Measurements from ENCODE around the gene MTIF3.

Gene MTIF3

DNA sequence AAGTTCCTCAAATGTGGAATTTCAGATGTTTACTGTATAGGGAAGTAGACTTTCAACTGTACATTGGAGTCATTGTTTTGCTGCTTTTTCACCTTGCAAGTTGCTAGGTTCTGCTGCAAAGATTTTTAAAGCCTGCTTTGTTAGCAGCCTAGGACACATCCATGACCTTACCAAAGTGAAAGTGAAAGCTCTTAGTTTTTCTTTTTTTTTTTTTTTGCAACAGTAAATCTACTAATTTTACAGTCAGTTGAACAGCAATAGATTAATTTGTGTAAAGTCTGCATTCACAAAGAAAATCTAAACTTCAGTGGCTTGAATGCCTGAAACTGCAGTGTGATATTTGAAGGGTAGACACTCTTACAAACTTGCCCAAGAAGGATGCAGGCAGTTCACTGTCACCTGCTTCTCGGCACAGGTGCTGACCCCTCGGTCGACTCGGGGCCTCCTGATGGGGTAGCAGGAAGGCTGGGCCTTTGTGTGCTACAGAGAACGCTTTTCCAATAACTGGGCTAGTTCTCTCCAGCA, 5.0 kb upstream of the MTIF3 start:
- no peak for DNase-seq

DNA sequence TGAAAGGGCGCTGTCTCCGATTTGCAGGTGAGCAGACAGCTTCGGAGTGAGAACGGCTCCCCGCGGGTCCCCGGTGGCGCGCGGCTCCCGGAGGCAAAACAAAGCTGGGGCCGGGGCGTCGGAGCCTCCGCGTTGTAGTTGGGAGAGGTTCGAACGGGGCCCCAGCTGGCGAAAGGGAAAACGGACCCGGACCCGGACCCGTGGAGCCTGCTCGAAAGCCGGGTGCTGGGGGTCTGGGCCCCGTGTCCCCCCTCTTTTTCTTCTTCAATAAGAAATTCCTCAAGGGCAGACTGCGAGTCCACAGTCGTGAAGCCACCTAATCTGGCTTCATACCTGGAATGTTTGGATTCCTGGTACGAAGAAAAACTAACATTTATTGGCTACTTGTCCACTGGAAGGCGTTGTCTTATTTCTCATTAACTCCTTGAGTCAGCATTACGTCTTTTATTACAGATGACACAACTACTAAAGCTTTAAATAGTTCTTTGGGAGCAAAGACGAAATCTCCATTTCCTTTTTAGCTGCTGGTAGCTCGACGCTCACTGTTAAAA, 632 bp upstream of the MTIF3 start:
- DNase-seq: peak; percentile 41 to 52

DNA sequence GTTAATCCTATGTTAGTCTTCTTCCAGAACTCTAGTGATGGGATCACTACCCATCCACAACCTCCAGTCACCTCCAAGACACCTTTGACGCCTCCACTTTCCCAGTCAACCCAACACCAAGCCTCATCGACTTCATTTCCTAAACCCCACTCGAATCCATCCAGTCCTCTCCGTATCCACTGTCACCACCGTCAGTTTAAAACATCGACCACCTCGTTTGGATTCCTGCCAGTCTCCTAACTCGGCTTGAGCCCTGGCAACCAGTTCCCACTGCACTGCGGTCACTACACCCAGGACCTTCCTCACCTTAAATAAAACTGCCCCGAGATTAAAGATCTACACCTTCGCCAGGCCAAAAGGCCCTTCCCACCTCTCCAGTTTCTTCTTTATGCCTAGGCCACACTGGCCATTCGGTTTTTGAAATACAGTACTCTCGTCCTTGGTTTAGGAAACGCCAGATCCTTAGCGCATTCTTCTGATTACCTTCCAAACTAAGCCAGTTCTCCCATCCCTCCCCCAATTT, 1.2 kb downstream of the MTIF3 start:
- DNase-seq: no peak

DNA sequence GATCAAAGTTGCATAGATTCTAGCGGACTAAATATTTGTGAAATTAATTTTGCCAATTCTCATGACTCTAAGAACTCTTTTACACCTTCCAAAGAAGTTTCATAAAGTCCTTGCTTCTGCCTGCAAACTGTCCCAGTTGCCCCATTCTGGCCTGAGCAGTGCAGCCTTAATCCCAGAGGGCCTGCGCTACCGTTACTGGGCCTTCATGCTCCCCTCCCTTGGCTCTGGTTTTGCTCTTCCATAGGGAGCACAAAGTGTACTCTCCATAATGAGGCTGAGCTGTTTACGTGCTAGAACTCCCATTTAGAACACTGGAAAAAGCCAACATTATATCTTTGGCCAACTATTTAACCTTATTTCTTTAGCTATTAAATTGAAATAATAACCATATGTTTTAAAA, 2.1 kb downstream of the MTIF3 start:
- DNase-seq: no peak

DNA sequence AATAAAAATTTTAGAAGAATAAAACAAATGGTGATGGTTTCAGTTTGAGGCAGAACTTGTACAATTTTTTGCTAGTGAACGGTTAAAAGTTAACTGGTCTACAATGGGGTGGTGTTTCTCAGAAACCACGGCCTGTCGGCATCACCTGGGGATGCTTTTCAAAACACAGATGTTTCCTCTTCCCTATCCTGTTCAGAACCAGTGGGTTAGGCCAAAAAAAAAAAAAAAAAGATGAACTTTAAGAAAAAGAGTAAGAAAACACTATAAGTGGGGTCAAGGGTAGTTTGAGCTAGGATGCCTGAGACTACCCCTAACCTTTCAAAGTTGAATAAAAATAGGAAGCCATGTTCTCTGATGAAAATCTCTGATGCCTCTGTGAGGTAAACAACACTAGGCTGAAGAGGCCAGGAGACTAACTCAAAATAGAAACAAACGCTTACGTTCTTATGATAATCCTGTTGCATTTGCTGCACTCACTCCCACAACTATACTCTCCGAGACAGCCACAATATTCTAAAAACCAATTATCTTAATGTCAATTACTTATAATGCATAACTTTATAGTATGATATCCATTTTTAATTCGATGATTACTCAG, 3.3 kb downstream of the MTIF3 start:
- DNase-seq: no peak

DNA sequence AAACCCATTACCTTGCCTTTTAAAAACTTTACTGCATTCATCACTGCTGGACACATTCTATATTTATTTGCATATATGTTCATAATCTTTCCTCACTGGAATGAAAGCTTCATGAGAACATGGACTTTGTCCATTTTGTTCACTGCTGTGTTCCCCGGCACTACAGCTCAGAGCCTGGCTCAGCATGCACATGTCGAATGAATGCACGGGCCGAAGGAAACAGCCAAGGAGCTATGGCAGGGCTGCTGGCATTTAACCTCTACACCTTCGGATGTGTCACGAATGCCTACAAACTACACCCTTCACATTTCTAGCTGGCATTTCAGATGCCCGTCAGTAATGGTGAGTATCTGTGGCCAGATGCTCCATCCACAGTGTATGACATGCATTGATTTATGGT, 7.6 kb downstream of the MTIF3 start:
- no peak for DNase-seq

DNA sequence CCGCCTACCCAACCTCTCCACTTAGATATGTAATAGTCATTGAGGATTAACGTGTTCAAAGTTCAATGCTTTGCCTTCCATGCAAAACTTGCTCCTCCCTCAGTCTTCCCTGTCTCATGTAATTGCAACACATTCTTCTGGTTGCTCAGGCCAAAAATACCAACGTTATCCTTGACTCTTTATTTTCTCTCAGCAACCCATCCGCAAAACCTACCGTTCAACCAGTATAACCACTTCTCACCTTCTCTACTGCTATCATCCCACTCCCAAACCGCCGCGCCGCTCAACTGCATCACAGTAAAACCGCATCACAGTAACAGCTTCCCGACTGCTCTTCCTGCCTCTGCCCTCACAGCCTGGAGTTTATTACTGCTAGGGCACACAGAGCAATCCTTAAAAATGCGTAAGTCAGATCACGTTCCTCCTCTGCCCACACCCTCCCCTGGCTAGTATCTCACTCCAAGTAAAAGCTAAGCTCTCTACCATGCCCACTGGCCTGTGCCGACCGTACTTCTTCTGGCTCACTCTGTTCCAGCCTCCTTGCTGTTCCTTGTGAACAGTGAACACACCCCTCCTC, 8.2 kb downstream of the MTIF3 start:
- peak in 1 of 2 donors; percentile 44 for DNase-seq

DNA sequence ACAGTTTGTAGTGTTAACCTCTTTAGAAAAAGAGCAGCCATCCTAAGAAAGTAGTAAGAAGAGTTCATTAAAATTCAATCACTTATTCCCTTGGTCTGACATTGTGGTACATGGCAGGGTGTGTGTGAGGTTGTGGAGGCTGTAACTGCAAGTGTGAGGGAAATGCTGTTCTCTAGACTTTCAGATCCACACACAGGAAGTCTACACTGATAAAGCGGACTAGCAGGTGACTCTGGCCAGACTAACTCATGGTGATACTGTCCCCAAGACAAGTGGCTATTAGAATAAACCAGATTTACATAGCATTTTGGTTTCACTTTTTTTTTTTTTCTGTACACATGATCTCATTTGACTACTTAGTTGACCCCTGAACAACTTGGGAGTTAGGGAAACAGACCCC, 10.0 kb downstream of the MTIF3 start:
- DNase-seq: no peak

DNA sequence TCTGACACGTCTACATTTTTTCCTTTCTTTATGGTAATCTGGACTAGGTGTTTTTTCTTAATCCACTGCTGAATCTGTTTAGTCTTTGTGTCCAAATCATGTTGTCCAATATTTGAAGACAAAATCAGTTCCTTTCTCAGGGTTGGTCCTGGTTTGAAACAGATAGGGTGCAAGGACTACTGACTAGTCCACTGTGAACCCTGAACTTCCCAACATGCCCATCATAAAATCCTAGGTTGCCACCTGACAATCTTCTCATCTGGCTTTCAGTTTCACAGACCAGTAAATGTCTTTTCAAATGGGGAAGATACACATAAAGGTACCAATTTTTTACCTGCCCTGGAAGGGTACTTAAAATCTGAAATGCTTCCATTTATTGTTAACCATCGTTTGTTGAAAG, 13.2 kb downstream of the MTIF3 start:
- no peak for DNase-seq

DNA sequence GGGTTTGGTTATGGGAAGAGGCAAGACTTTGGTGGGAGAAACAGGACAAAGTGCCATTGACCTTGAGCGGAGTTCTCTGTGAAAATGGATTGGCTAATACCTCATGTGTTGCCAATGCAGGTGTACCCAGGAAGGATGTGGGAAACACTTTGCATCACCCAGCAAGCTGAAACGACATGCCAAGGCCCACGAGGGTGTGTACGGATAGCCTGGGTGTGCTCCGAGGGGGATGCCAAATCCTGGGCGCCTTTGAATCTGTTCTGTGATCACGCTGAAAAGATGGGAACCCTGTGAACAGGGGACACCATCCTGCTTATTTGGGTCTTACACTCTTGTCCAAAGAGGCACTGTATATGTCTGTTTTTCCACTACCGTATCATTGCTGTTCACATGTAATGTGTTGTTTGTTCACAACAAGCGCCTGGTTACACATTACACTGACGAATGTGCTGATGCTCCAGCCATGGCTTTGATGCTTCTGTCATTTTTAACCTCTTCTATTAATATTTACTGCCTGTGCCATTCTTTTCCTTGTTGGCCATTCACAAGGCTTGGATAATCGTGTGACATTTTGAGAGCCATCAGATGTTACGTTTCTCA, 17.7 kb downstream of the MTIF3 start:
- DNase-seq: no peak

DNA sequence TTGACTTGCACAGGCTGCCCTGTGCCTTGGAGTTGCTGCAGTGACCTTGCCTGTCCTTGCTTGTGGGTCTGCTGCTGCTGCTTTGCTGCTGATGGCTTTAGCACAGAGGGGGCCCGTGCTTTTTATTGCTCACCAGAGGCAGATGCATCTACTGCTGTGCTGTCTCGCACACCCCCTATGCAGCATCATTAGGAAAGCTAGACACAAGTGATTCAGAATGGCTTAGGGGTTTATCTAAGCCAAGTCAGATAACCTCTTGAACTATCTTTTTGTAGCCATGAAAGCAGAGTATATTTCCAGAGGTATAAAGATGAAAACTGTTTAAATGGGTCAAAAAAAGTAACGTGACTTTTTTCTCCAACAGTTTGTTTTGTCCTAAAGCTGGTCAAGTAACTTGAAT, 18.2 kb downstream of the MTIF3 start:
- no peak for DNase-seq

DNA sequence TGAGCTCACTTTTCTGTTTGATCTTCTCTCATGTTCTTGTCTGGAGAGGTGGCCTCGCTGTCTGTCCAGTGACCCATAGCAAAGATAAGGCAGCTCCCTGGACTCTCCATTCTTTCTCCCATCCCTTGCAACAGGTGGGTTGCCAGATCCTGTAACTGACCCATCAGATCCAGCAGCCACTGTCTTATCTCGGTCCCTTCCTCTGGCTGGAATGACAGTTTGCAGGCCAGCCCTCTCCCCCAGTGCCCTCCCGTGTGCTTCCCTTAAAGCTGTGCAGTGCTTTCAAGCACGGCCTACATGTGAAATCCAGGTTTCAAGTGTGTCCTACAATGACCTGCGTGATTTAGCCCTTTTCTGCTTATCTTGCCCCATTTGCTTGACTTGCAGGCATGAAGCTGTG, 22.2 kb downstream of the MTIF3 start:
- no peak for DNase-seq

DNA sequence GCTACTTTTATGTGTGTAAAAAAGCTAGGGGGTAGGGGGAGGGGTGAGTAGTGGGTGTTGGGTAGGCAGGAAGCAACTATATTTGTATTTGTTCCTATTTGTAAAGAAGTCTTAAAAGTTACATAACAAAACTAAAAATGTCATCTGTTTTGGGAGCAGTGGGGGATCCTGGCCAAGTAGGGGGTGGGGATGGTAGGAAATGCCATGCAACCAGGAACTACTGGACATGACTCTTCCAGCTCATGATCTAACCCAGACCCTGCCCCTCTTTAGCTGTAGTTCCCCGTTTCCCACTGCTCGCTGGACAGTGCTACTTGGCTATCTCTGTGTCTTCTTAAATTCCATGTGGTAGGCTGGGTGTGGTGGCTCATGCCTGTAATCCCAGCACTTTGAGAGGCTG, 22.7 kb downstream of the MTIF3 start:
- DNase-seq: no peak

DNA sequence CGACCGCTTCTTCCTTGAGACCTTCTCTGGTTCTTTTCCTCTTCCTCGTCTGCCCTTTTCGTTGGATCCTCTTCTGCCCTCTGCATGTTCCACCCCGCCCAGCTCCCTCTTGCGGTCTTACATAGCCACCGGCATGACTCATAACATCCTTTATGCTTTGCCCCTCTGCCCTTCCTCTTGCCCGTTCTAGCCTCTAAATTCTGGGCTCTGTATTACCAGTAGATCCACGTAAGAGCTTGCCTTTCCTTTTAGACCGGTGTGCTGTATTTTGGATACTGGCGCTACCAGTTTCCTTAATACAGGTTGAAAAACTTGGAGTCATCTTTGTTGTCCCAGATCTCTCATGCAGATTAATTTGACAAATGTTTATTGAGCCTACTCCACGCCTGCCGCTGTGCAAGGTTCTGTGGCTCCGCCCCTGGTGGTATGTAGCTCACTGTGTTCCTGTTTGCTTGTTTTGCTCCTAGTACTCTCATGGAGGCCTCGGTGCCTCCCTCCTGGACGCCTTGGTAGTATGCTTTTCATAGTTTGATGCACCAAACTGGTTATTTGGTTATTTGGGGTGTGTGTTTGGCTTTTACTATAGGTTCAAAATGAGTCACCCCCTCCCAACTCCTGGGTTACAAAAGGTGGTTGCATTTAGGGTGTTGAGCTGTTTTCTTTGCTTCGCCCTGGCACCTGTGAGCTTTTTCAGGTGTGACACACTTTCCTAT, 24.3 kb downstream of the MTIF3 start:
- peak; percentile 70 to 77 for DNase-seq

DNA sequence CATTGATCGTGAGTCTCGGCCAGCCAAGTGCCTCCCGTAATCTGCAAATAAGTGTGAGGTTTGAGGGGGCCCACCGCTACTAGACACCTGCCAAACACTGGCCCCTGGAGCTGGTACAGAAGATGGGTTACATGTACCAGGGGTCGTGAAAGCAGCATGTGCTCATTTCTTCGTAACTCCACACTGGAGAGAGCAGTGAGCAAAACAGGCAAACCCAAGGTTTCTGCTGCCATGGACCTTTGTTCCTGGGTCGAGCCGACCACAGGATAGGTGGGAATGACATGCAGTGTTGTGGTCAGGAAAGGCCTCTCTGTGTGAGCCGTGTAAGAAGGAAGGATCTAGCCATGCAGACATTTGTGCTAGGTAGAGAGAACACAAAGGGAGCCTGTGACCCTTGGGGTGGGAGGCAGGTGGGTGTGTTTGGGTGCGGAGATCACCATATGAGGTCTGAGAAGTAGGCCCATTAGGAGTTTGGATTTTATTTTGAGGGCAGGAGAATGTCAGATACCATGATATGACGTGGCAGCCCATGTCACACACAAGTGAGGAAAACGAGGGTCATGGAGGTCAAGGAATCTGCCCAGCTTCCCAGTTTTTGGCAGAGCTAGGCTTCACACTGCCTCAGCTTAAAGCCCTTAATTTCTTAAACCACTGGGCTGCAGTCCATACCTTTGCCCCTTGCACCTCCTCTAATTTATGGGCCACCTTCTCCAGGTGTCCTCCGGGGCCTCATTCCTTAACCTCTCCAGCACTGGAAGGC, 25.0 kb downstream of the MTIF3 start:
- DNase-seq: peak; percentile 12 to 50

DNA sequence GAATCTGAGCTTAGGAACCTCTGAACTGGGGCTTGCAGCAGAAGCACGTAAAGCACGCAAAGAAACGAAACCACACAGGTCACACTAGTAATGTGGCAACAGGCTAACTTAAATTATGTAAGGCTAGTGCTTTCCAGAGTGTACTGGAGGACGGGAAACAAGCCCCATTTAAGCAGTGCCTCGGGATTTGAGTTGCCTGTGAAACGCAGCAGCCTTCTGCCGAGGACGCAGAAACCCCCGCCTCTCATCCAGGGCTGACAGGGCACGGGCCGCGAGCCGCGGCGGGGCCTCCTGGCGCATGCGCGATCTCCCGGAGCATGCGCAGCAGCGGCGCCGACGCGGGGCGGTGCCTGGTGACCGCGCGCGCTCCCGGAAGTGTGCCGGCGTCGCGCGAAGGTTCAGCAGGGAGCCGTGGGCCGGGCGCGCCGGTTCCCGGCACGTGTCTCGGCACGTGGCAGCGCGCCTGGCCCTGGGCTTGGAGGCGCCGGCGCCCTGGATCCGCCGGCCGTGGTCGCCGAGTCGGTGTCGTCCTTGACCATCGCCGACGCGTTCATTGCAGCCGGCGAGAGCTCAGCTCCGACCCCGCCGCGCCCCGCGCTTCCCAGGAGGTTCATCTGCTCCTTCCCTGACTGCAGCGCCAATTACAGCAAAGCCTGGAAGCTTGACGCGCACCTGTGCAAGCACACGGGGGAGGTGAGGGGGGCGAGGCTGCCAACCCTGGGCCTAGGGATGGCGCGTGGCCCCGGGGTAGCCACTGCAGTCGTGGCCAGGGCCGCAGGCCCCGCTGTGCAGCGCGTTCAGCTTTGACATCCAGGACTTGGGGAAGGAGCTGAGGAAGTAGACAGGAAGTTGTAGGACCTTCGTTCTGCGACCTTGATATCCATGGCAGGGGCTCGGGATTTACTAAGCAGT, 25.9 kb downstream of the MTIF3 start, which contains the start of gene GTF3A:
Gene GTF3A (plus strand): TSS at position 374 of the 912 bp plus-strand sequence.
- peak; percentile 85 to 87 for DNase-seq

DNA sequence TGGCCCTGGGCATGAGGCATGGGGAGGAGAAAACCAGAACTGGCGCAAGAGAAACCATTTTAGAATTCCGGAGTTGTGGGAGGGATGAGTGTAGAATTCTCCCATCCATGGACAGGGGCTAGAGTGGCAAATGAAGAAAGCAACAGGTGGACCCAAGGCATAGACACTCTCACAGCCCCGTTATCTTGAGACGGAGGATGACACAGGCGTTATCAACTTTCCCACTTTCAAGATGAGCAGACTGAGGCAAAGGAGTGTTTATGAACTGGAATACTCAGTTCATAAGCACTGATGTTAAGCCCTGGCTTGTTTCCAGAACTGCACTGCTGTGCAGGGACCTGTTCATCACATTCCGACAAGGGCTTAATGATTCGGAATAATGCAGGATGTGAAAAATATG, 27.0 kb downstream of the MTIF3 start:
- no peak for DNase-seq

DNA sequence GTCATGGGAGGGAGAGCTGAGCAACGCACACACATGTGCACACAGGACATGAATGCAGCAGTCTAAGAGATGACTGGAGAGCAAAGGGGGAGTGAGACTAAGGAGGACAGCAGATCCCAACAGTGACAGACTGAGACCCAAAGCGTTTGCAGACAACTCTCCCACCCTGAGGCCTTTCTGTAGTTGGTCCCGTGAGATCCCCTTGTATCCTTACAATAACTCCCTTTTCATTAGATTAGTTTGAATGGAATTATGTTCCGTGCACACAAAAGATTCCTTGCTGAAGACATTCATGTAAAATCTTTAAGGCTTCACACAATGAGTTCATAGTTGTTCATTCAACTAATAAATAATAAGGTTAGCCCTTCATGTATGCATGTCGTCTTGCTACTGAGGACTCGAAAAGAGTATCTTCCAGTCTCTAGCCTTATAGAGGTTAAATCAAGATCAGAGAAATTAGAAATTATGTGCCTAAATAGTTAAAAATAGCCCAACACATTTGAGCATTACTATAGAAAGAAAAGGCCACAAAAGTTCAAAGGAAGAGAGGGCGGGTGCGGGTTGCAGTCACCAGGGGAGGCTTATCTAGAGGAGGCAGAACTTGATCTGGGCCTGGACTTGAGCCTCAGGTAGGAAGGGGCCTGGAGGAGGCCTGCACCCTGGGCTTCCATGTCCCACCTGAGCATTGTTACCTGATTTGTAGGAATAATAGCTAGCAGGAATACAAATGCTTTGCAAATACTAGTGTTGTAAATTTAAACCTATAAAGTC, 29.1 kb downstream of the MTIF3 start:
- DNase-seq: no peak

DNA sequence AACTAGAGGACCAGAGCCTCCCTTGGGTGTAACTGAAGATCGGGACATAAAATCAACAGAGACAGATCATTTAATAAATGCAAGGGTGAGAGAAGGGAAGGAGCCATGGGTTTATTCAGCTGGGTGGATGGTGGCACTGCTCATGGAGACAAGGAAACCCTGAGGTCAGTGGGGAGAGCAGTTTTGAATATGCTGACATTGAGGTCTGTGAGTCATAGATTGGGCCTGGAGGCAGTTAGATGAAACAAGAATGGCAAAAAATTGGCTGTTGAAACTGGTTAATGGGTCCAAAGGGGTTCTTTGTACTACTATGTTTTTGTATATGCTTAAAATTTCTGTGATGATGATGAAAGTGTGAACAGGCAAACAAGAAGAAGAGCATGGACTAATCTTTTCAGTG, 31.0 kb downstream of the MTIF3 start:
- no peak for DNase-seq

DNA sequence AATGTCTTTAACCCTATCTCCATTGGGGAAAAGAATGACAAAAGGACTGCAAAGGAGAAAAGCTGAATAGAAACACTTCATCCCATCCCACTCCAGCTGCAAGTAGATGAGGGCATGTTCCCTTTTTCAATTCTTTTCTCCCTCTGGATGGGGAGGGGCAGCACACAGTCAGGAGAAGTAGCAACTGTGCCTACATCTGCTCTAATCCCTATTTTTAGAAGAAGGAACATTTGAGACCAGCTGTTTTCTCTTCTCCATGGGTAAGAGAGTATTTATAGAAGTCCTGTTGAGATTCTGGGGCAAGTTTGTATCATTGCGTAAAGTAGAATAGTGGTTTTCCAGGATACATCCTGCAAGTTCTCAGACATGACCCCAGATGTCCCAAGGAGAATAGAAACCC, 35.2 kb downstream of the MTIF3 start:
- DNase-seq: no peak

DNA sequence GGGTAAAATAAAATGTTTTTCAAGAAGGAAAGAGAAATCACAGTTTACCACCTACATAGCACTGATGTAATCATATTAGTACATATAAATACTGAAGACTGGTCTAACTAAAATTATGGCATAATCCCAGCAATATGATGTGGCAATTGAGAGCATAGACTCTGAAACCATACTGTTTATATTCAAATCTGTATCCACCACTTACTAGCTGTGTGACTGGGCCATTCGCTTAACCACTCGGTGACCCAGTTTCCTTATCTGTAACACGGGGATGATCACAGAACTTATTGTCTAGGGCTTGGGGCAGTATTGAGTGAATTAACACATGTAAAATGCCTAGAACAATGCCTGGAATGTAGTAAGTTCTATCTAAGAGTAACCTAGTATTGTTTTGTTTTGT, 39.0 kb downstream of the MTIF3 start:
- DNase-seq: no peak

Data from stimulated activated CD4-positive, alpha-beta T cell treated with anti-CD3 and anti-CD28 coated beads, Interleukin-2, amount 100 ng/mL, for 24 hours (primary cell).